CD8-positive, alpha-beta memory T cell (primary cell): ENCODE results near the gene DGCR8. TPM values are rescaled to one million over a fixed set of nuclear protein-coding genes. Genes with fewer than 3 reads are reported as not detected.

Experiments
- CTCF ChIA-PET: fragments of 350-600 bp; sonication (Branson Sonifier 250); formaldehyde crosslinking; loops from one replicate; lab custom pipeline; 2021; ENCODE audit warnings: antibody characterized with exemption; lab: Charles Lee
- POLR2A ChIA-PET: fragments of 350-600 bp; sonication (Branson Sonifier 250); formaldehyde crosslinking; loops from one replicate; lab custom pipeline; 2021; ENCODE audit warnings: antibody characterized with exemption; lab: Charles Lee
- DNase-seq, 5 donors: peaks; one replicate each; pipeline versions ENCODE4 v3.0.0 to v3.0.0-alpha.2; 2020 to 2022; ENCODE audit warnings: mixed read lengths in 1 of 5
- H3K27ac ChIP-seq: one replicate; pipeline ENCODE4 v1.7.0; 2013; ENCODE audit warnings: low read depth, mild to moderate bottlenecking, low read length, moderate library complexity
- H3K27me3 ChIP-seq: 2 replicates; pipeline ENCODE4 v1.7.0; 2013; ENCODE audit warnings: low read length, mild to moderate bottlenecking; ENCODE audit not compliant: insufficient read depth, poor library complexity, severe bottlenecking
- H3K36me3 ChIP-seq: 2 replicates; pipeline ENCODE4 v1.7.0; 2013; ENCODE audit warnings: mild to moderate bottlenecking, low read length, moderate library complexity; ENCODE audit not compliant: insufficient read depth
- H3K4me1 ChIP-seq: 2 replicates; pipeline ENCODE4 v1.7.0; 2013; ENCODE audit warnings: mild to moderate bottlenecking, low read length, moderate library complexity; ENCODE audit not compliant: insufficient read depth
- H3K4me3 ChIP-seq: 2 replicates; pipeline ENCODE4 v1.7.0; 2013; ENCODE audit warnings: mild to moderate bottlenecking, low read length
- H3K9me3 ChIP-seq: 2 replicates; pipeline ENCODE4 v1.7.0; 2013; ENCODE audit warnings: mild to moderate bottlenecking, low read length
- H3K27ac Mint-ChIP-seq, 8 donors: one replicate each; pipeline ENCODE4 v1.8.0; 2020 to 2021; ENCODE audit warnings: mixed read lengths in 8 of 8, mild to moderate bottlenecking in 6 of 8, inconsistent platforms in 3 of 8, moderate library complexity in 3 of 8
- H3K27me3 Mint-ChIP-seq, 2 donors: one replicate each; pipeline ENCODE4 v1.8.0; 2020 to 2021; ENCODE audit warnings: mixed read lengths in 2 of 2, mild to moderate bottlenecking in 1 of 2, moderate library complexity in 1 of 2
- H3K36me3 Mint-ChIP-seq, 3 donors: one replicate each; pipeline ENCODE4 v1.8.0; 2020 to 2021; ENCODE audit warnings: mixed read lengths in 3 of 3, inconsistent platforms in 1 of 3, mild to moderate bottlenecking in 1 of 3
- H3K4me1 Mint-ChIP-seq, 3 donors: one replicate each; pipeline ENCODE4 v1.8.0; 2020 to 2021; ENCODE audit warnings: mixed read lengths in 3 of 3, inconsistent platforms in 1 of 3, mild to moderate bottlenecking in 1 of 3
- H3K4me3 Mint-ChIP-seq, 7 donors: one replicate each; pipeline ENCODE4 v1.8.0; 2020 to 2021; ENCODE audit warnings: mixed read lengths in 7 of 7, mild to moderate bottlenecking in 6 of 7, moderate library complexity in 4 of 7, inconsistent platforms in 2 of 7
- H3K9me3 Mint-ChIP-seq, 5 donors: one replicate each; pipeline ENCODE4 v1.8.0; 2020 to 2022; ENCODE audit warnings: mixed read lengths in 5 of 5, mild to moderate bottlenecking in 3 of 5, moderate library complexity in 2 of 5, inconsistent platforms in 1 of 5
- polyA plus RNA-seq: library from polyadenylated mRNA; unstranded; fragments of 300-500 nt; fragmentation: Illumina TruSeq; gene quantifications from one replicate; pipeline ENCODE4 v1.2.3, GENCODE V29; 2021
- total RNA-seq, 2 experiments: library from RNA; stranded (reverse); gene quantifications; one replicate each; pipeline ENCODE4 v1.2.3, GENCODE V29; 2021

DGCR8 gene
- total and polyA plus RNA-seq, 3 experiments from 2014 or later, result 10.6 to 73.8 (median 68.6) TPM

- H3K4me1 ChIP-seq, result peaks cover 38% of the 10 kb centered on the region
- H3K27ac ChIP-seq, result peak overlapping the region; percentile 68
- H3K9me3 Mint-ChIP-seq, result no peaks in the 10 kb centered on the region
- no peaks in the 10 kb centered on the region for H3K36me3 ChIP-seq
- H3K36me3 Mint-ChIP-seq, result peaks cover 0 to 4% (median 0%) of the 10 kb centered on the region in 3 donors
- H3K4me3 ChIP-seq, result peak overlapping the region; percentile 60
- no peaks in the 10 kb centered on the region for H3K9me3 ChIP-seq
- peak overlapping the region in 7 of 8 donors; percentile 29 to 78 (median 51) for H3K27ac Mint-ChIP-seq
- H3K4me3 Mint-ChIP-seq, result peak overlapping the region; percentile 67 to 88 (median 79)
- no peaks in the 10 kb centered on the region for H3K27me3 ChIP-seq
- POLR2A ChIA-PET, result interaction anchor here (0.7 kb wide), 1 partner anchor 159 kb away, joined by 7 read pairs; no protein-coding TSS in a partner anchor
- H3K27me3 Mint-ChIP-seq, result no peaks in the 10 kb centered on the region
- no peak for DNase-seq
- CTCF ChIA-PET, result interaction anchor here (0.7 kb wide), 1 partner anchor 163 kb away, joined by 3 read pairs; no protein-coding TSS in a partner anchor
- peaks cover 22 to 58% (median 30%) of the 10 kb centered on the region in 3 donors for H3K4me1 Mint-ChIP-seq
Observed at GRCh38 chr22:20132686-20133246, 52.7 kb downstream of the DGCR8 start.

GRCh38 chr22:20133930-20134549 is 54.0 kb downstream of the DGCR8 start:
- Histone ChIP-seq H3K4me1 (peaks cover 36% of the 10 kb centered on the region), H3K36me3 (no peaks in the 10 kb centered on the region), H3K4me3 (no peak overlapping the region), H3K27ac (no peak overlapping the region), H3K27me3 (no peaks in the 10 kb centered on the region), H3K9me3 (no peaks in the 10 kb centered on the region)
- no peak for DNase-seq
- ChIA-PET CTCF (no interaction called here), POLR2A (no interaction called here)
- H3K27ac Mint-ChIP-seq, result peak overlapping the region in 4 of 8 donors; percentile 33 to 68 (median 40)
- H3K27me3 Mint-ChIP-seq, result no peaks in the 10 kb centered on the region
- peaks cover 25 to 65% (median 29%) of the 10 kb centered on the region in 3 donors for H3K4me1 Mint-ChIP-seq
- H3K9me3 Mint-ChIP-seq, result no peaks in the 10 kb centered on the region
- no peaks in the 10 kb centered on the region for H3K36me3 Mint-ChIP-seq
- H3K4me3 Mint-ChIP-seq, result peak overlapping the region; percentile 40 to 88 (median 79)

- POLR2A ChIA-PET, result no interaction called here
- peaks cover 26% of the 10 kb centered on the region for H3K4me1 ChIP-seq
- H3K36me3 ChIP-seq, result no peaks in the 10 kb centered on the region
- Mint-ChIP-seq H3K4me3 (no peak overlapping the region), H3K27me3 (no peaks in the 10 kb centered on the region), H3K36me3 (peaks cover 0 to 10% (median 1%) of the 10 kb centered on the region in 3 donors), H3K4me1 (peaks cover 22 to 57% (median 23%) of the 10 kb centered on the region in 3 donors), H3K9me3 (no peaks in the 10 kb centered on the region), H3K27ac (no peak overlapping the region)
- DNase-seq, result no peak
- H3K27ac ChIP-seq, result no peak overlapping the region
- CTCF ChIA-PET, result no interaction called here
- H3K9me3 ChIP-seq, result no peaks in the 10 kb centered on the region
- H3K27me3 ChIP-seq, result no peaks in the 10 kb centered on the region
- no peak overlapping the region for H3K4me3 ChIP-seq
Observed at GRCh38 chr22:20135265-20135664, 55.2 kb downstream of the DGCR8 start.

GRCh38 chr22:20135806-20136602 is 56.0 kb downstream of the DGCR8 start:
- Histone ChIP-seq H3K27me3 (no peaks in the 10 kb centered on the region), H3K4me3 (no peak overlapping the region), H3K27ac (no peak overlapping the region), H3K9me3 (no peaks in the 10 kb centered on the region), H3K36me3 (no peaks in the 10 kb centered on the region), H3K4me1 (peaks cover 20% of the 10 kb centered on the region)
- DNase-seq, result no peak
- Mint-ChIP-seq H3K4me1 (peaks cover 22 to 56% (median 23%) of the 10 kb centered on the region in 3 donors), H3K9me3 (no peaks in the 10 kb centered on the region), H3K36me3 (peaks cover 0 to 10% (median 1%) of the 10 kb centered on the region in 3 donors), H3K27me3 (no peaks in the 10 kb centered on the region), H3K4me3 (peak overlapping the region in 2 of 7 donors; percentile 22 to 34), H3K27ac (peak overlapping the region in 4 of 8 donors; percentile 50 to 67 (median 57))
- ChIA-PET POLR2A (no interaction called here), CTCF (no interaction called here)

- DNase-seq, result no peak
- POLR2A ChIA-PET, result no interaction called here
- Histone ChIP-seq H3K36me3 (no peaks in the 10 kb centered on the region), H3K4me3 (no peak overlapping the region), H3K27me3 (no peaks in the 10 kb centered on the region), H3K9me3 (no peaks in the 10 kb centered on the region), H3K4me1 (peaks cover 20% of the 10 kb centered on the region), H3K27ac (no peak overlapping the region)
- no peaks in the 10 kb centered on the region for H3K27me3 Mint-ChIP-seq
- H3K9me3 Mint-ChIP-seq, result no peaks in the 10 kb centered on the region
- H3K4me3 Mint-ChIP-seq, result peak overlapping the region in 2 of 7 donors; percentile 22 to 34
- peaks cover 22 to 56% (median 23%) of the 10 kb centered on the region in 3 donors for H3K4me1 Mint-ChIP-seq
- H3K27ac Mint-ChIP-seq, result peak overlapping the region in 2 of 8 donors; percentile 50 to 63
- H3K36me3 Mint-ChIP-seq, result peaks cover 0 to 10% (median 1%) of the 10 kb centered on the region in 3 donors
- CTCF ChIA-PET, result no interaction called here
Observed at GRCh38 chr22:20136603-20136873, 56.5 kb downstream of the DGCR8 start.

GRCh38 chr22:20137113-20137512 is 57.1 kb downstream of the DGCR8 start:
- H3K27me3 Mint-ChIP-seq, result no peaks in the 10 kb centered on the region
- no peaks in the 10 kb centered on the region for H3K9me3 Mint-ChIP-seq
- Histone ChIP-seq H3K4me1 (peaks cover 20% of the 10 kb centered on the region), H3K9me3 (no peaks in the 10 kb centered on the region), H3K27me3 (no peaks in the 10 kb centered on the region), H3K4me3 (no peak overlapping the region), H3K27ac (no peak overlapping the region), H3K36me3 (no peaks in the 10 kb centered on the region)
- peaks cover 22 to 56% (median 23%) of the 10 kb centered on the region in 3 donors for H3K4me1 Mint-ChIP-seq
- H3K36me3 Mint-ChIP-seq, result peaks cover 0 to 13% (median 1%) of the 10 kb centered on the region in 3 donors
- no peak overlapping the region for H3K27ac Mint-ChIP-seq
- no peak for DNase-seq
- ChIA-PET POLR2A (no interaction called here), CTCF (interaction anchor here (2.5 kb wide), 1 partner anchor 8 kb away, joined by 9 read pairs; no protein-coding TSS in a partner anchor)
- H3K4me3 Mint-ChIP-seq, result no peak overlapping the region

- Histone ChIP-seq H3K27ac (no peak overlapping the region), H3K36me3 (no peaks in the 10 kb centered on the region), H3K9me3 (no peaks in the 10 kb centered on the region), H3K4me1 (peaks cover 15% of the 10 kb centered on the region), H3K27me3 (no peaks in the 10 kb centered on the region), H3K4me3 (no peak overlapping the region)
- H3K4me3 Mint-ChIP-seq, result no peak overlapping the region
- CTCF ChIA-PET, result interaction anchor here (2.5 kb wide), 1 partner anchor 9 kb away, joined by 9 read pairs; no protein-coding TSS in a partner anchor
- no peaks in the 10 kb centered on the region for H3K27me3 Mint-ChIP-seq
- no peak for DNase-seq
- no peaks in the 10 kb centered on the region for H3K9me3 Mint-ChIP-seq
- POLR2A ChIA-PET, result interaction anchor here (0.5 kb wide), 1 partner anchor 21 kb away, joined by 3 read pairs; the partner anchor contains the start of gene TRMT2A
- H3K4me1 Mint-ChIP-seq, result peaks cover 21 to 51% (median 22%) of the 10 kb centered on the region in 3 donors
- no peak overlapping the region for H3K27ac Mint-ChIP-seq
- H3K36me3 Mint-ChIP-seq, result peaks cover 0 to 16% (median 1%) of the 10 kb centered on the region in 3 donors
Observed at GRCh38 chr22:20137671-20138416, 57.8 kb downstream of the DGCR8 start.
